Measurements from ENCODE around the gene DDTL. TPM values are rescaled to one million over a fixed set of nuclear protein-coding genes. Genes with fewer than 3 reads are reported as not detected.
"Not testable (repeated sequence)": the region's sequence is repeated elsewhere in the genome, so short reads cannot be mapped to it uniquely, and the experiment has no call there.

The DDTL gene
- total RNA-seq, 1 donor from 2014 or later, result not detected

DNA sequence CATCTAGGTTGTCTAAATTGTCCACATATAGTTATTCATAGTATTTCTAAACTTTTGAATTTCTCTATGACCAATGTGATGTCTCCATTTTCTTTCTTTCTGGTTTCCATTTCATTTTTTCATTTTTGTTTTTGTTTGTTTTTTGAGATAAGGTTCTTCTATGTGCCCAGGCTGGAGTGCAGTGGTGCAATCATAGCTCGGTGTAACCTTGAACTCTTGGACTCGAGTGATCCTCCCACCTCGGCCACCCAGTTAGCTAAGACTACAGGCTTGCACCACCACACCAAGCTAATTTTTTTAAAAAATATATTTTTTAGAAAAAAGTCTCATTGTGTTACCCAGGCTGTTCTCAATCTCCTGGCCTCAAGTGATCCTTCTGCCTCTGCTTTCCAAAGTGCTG, 30.4 kb downstream of the DDTL start:
- DNase-seq (ENCODE audit: low read depth), result no peak
- H3K4me3 ChIP-seq (ENCODE audit: low read depth, low read length), result no peak overlapping the region
- no peak for TF ChIP-seq CTCF (conservative IDR thresholded peaks at IDR 0.05; ENCODE audit: low read depth, low read length)

DNA sequence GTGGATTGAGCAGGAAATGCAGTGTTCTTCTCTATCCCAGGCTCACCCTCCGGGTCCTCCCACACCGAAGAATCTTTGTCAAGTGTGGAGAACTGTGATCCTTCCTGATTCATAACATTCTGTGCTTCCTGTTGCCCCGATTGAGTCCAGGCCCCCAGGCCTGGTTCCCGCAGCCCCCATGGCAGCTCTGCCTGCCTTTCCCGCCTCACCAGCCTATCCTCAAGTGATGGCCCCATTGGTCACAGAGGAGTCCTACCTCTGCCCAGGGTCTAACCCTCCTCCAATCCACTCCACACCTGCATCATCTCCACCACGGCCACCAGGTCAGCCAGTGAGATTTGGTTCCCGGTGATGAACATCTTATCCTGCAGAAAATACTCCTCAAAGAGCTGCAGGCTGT, 33.1 kb downstream of the DDTL start:
- not testable (repeated sequence) for DNase-seq (ENCODE audit: low read depth); H3K4me3 ChIP-seq (ENCODE audit: low read depth, low read length)

- TF ChIP-seq CTCF (conservative IDR thresholded peaks at IDR 0.05; ENCODE audit: low read depth, low read length), result no peak
- H3K4me3 ChIP-seq (ENCODE audit: low read depth, low read length), result no peak overlapping the region
- DNase-seq (ENCODE audit: low read depth), result no peak
Observed at GRCh38 chr22:24001314-24001713, 34.6 kb downstream of the DDTL start.

DNA sequence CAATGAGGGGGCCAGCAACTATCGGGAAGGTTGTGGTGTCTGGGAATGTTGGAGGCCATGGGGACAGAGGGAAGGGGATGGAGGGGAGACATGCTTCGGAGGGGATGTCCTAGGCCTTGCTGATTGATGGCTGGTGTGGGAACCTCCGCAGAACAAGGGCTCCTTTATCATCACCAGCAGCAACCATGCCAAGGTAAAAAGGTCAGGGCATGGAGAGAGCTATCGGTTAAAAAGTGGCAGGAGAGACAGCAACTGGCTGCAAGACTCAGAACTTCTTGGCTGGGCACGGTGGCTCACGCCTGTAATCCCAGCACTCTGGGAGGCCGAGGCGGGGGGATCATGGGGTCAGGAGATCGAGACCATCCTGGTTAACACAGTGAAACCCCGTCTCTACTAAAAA, 35.6 kb downstream of the DDTL start:
- DNase-seq (ENCODE audit: low read depth), result no peak
- no peak overlapping the region for H3K4me3 ChIP-seq (ENCODE audit: low read depth, low read length)
- TF ChIP-seq CTCF (conservative IDR thresholded peaks at IDR 0.05; ENCODE audit: low read depth, low read length), result no peak

GRCh38 chr22:24002851-24003250, 36.2 kb downstream of the DDTL start:
- H3K4me3 ChIP-seq (ENCODE audit: low read depth, low read length), result no peak overlapping the region
- TF ChIP-seq CTCF (conservative IDR thresholded peaks at IDR 0.05; ENCODE audit: low read depth, low read length), result no peak

DNA sequence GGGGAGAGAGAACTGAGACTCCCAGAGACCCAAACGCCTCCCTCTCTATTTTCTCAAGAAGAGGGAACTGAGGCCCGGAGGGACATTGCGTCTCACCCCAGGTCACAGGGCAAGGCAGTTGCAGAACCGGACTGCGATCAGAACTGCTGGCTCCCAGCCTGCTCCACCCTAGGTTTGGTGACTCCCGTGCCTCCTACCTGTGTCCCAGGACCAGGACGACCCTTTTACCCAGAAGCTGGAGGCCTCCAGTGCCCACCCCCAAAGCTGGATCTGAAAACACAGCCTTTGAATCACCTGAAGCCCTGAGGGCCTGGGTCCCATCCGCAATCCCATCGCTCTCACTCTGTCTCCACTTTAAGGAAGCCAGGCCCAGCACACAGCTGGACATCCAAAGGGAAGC, 37.2 kb downstream of the DDTL start:
- no peak overlapping the region for H3K4me3 ChIP-seq (ENCODE audit: low read depth, low read length)
- TF ChIP-seq CTCF (conservative IDR thresholded peaks at IDR 0.05; ENCODE audit: low read depth, low read length), result no peak
- no peak for DNase-seq (ENCODE audit: low read depth)

More at GRCh38 chr22:24002851-24003250, 36.2 kb downstream of the DDTL start:
- DNase-seq (ENCODE audit: low read depth), result no peak

DNA sequence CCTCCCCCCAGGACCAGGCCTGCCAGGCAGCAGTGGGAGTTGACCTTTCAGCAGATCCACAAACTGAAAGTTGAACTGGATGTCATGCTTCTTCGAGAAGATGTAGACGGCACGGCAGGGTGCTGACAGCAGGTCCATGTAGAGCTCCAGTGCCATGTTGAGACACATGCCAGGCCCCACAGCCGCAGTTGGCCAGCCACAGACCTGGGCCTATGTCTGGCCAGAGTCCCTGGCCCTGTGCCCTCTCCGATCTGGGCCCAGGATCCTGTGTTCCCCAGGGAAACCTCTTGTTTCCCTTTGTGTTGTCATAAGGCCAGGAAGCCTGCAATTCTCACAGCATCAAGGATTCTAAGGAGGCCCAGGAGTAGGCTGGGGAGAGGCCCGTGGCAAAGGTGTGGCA, 38.5 kb downstream of the DDTL start, which contains the start of gene GSTT4:
GSTT4 (minus strand) TSS at position 253 of the 400 bp plus-strand sequence; CDS start at position 156, 97 bp downstream.
- DNase-seq (ENCODE audit: low read depth), result no peak
- TF ChIP-seq CTCF (conservative IDR thresholded peaks at IDR 0.05; ENCODE audit: low read depth, low read length), result no peak
- H3K4me3 ChIP-seq (ENCODE audit: low read depth, low read length), result no peak within 1 kb of the TSS

All from epithelial cell of proximal tubule (primary cell).